Peyer's patch (tissue), 4 donors: ENCODE data around the gene DGKQ.

Experiments used
- CTCF ChIP-seq, 6 experiments: fragments of 450-650 bp in 4 of 6; fragments of 200-600 bp in 2 of 6; sonication (generic) in 1 of 6; IDR thresholded peaks; one replicate each; pipeline ENCODE4 v1.5.1; 2017 to 2019; ENCODE audit warnings: antibody characterized with exemption in 6 of 6, mild to moderate bottlenecking in 3 of 6, moderate library complexity in 1 of 6
- POLR2A ChIP-seq, 2 donors: fragments of 450-650 bp; IDR thresholded peaks; one replicate each; pipeline ENCODE4 v1.5.1; 2017; ENCODE audit warnings: antibody characterized with exemption in 2 of 2, mild to moderate bottlenecking in 2 of 2, moderate library complexity in 2 of 2

DNA sequence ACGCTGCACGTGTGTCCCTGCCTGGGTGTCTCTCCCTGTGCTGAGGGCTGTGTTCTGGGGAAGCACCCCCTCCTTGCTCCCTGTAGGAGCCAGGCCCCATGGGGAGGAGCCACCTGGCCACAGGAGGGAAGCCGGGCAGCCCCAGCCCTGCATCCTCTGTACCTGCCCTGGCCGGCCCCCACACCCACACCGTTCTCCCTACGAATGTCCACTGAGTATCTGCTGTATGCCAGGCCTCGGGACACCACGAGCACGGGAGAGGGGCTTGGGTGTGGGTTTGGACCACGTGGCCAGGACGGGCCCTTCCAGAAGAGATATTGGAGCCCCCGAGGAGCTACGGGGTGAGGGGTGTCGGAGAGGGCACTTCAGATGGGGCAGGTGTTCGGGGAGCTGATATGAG is 44.3 kb upstream of the DGKQ start:
- TF ChIP-seq CTCF (IDR thresholded peaks at IDR 0.05) = no peak
- TF ChIP-seq POLR2A (IDR thresholded peaks at IDR 0.05) = no peak
